WTC11 (cell line): ENCODE data around the gene SHANK2. TPM values are rescaled to one million over a fixed set of nuclear protein-coding genes. Genes with fewer than 3 reads are reported as not detected.

Experiments
- ATAC-seq: fragments of 200-7000 bp; cut with Tn5 transposase; 2 replicates; pipeline ENCODE4 v1.10.0; 2021; ENCODE audit warnings: mild to moderate bottlenecking, moderate library complexity
- CTCF ChIA-PET: fragments of 300-600 bp; sonication (Branson Sonifier 250); formaldehyde crosslinking; loops from one replicate; lab custom pipeline; 2021; ENCODE audit warnings: antibody characterized with exemption; lab: Charles Lee
- POLR2A ChIA-PET: fragments of 350-600 bp; sonication (Branson Sonifier 250); formaldehyde crosslinking; loops from one replicate; lab custom pipeline; 2021; ENCODE audit warnings: antibody characterized with exemption; lab: Charles Lee
- DNase-seq: peaks from one replicate; pipeline ENCODE4 v3.0.0; 2021; ENCODE audit warnings: low spot score
- H3K27ac Mint-ChIP-seq: 2 replicates; pipeline ENCODE4 v1.8.0; 2021; ENCODE audit warnings: mixed read lengths
- H3K27me3 Mint-ChIP-seq: 2 replicates; pipeline ENCODE4 v1.8.0; 2021; ENCODE audit warnings: low read depth, mild to moderate bottlenecking, moderate library complexity, mixed read lengths
- H3K36me3 Mint-ChIP-seq: 2 replicates; pipeline ENCODE4 v1.8.0; 2021; ENCODE audit warnings: mixed read lengths
- H3K4me1 Mint-ChIP-seq: 2 replicates; pipeline ENCODE4 v1.8.0; 2022; ENCODE audit warnings: mixed read lengths
- H3K4me3 Mint-ChIP-seq: 2 replicates; pipeline ENCODE4 v1.8.0; 2021; ENCODE audit warnings: mild to moderate bottlenecking, moderate library complexity, mixed read lengths
- H3K9me3 Mint-ChIP-seq: 2 replicates; pipeline ENCODE4 v1.8.0; 2021; ENCODE audit warnings: mixed read lengths
- HMGXB4 ChIP-seq: sonication (generic); formaldehyde crosslinking; IDR thresholded peaks from 2 replicates; pipeline ENCODE4 v1.8.1; 2023; ENCODE audit warnings: mild to moderate bottlenecking, moderate library complexity, missing genetic modification reagents
- MLX ChIP-seq: sonication (generic); formaldehyde crosslinking; IDR thresholded peaks from 2 replicates; pipeline ENCODE4 v1.8.1; 2023; ENCODE audit warnings: mild to moderate bottlenecking, missing genetic modification reagents, moderate library complexity
- NFYB ChIP-seq: sonication (generic); formaldehyde crosslinking; conservative IDR thresholded peaks from 2 replicates; pipeline ENCODE4 v1.8.0; 2022; ENCODE audit warnings: low read depth, missing genetic modification reagents
- NR2C2 ChIP-seq: sonication (generic); formaldehyde crosslinking; IDR thresholded peaks from 2 replicates; pipeline ENCODE4 v1.8.0; 2022; ENCODE audit warnings: mild to moderate bottlenecking, missing genetic modification reagents
- NR3C1 ChIP-seq: sonication (generic); formaldehyde crosslinking; conservative IDR thresholded peaks from 2 replicates; pipeline ENCODE4 v1.8.1; 2023; ENCODE audit warnings: low read depth, mild to moderate bottlenecking, missing genetic modification reagents
- SMAD3 ChIP-seq: sonication (generic); formaldehyde crosslinking; IDR thresholded peaks from 2 replicates; pipeline ENCODE4 v1.8.0; 2022; ENCODE audit warnings: missing genetic modification reagents, mild to moderate bottlenecking, borderline replicate concordance
- SP1 ChIP-seq: sonication (generic); formaldehyde crosslinking; conservative IDR thresholded peaks from 2 replicates; pipeline ENCODE4 v1.8.1; 2022; ENCODE audit warnings: missing genetic modification reagents
- TEAD4 ChIP-seq: sonication (generic); formaldehyde crosslinking; IDR thresholded peaks from 2 replicates; pipeline ENCODE4 v1.8.0; 2022; ENCODE audit warnings: mild to moderate bottlenecking, missing genetic modification reagents
- TP53 ChIP-seq: sonication (generic); formaldehyde crosslinking; IDR thresholded peaks from 2 replicates; pipeline ENCODE4 v1.8.1; 2023; ENCODE audit warnings: mild to moderate bottlenecking, missing genetic modification reagents
- ZNF121 ChIP-seq: sonication (generic); formaldehyde crosslinking; IDR thresholded peaks from 2 replicates; pipeline ENCODE4 v1.8.0; 2023; ENCODE audit warnings: missing genetic modification reagents
- total RNA-seq: library from RNA; stranded (reverse); gene quantifications from 3 replicates; pipeline ENCODE4 v1.2.3, GENCODE V29; 2021
- TF ChIP-seq, protein P1 (sequence below): sonication (generic); formaldehyde crosslinking; IDR thresholded peaks from 2 replicates; pipeline ENCODE4 v1.8.1; 2022; ENCODE audit warnings: missing genetic modification reagents, borderline replicate concordance
- TF ChIP-seq, protein P2 (sequence below): sonication (generic); formaldehyde crosslinking; IDR thresholded peaks from 2 replicates; pipeline ENCODE4 v1.8.1; 2022; ENCODE audit warnings: low read depth, mild to moderate bottlenecking, moderate library complexity, missing genetic modification reagents, borderline replicate concordance
- TF ChIP-seq, protein P3 (sequence below): sonication (generic); formaldehyde crosslinking; IDR thresholded peaks from 2 replicates; pipeline ENCODE4 v1.8.0; 2023; ENCODE audit warnings: missing genetic modification reagents, mild to moderate bottlenecking, borderline replicate concordance
- TF ChIP-seq, protein P4 (sequence below): sonication (generic); formaldehyde crosslinking; IDR thresholded peaks from 2 replicates; pipeline ENCODE4 v1.8.0; 2023; ENCODE audit warnings: missing genetic modification reagents
- TF ChIP-seq, protein P5 (sequence below): sonication (generic); formaldehyde crosslinking; IDR thresholded peaks from 2 replicates; pipeline ENCODE4 v1.8.0; 2023; ENCODE audit warnings: mild to moderate bottlenecking, missing genetic modification reagents
- TF ChIP-seq, protein P6 (sequence below): fragments of 250-450 bp; sonication (Bioruptor Pico); IDR thresholded peaks from 2 replicates; pipeline ENCODE4 v1.9.0; 2021; ENCODE audit warnings: mild to moderate bottlenecking, borderline replicate concordance

SHANK2 gene
- total RNA-seq, 1 experiment from 2014 or later, result 64.8 TPM

GRCh38 chr11:71237853-71238252 is 14.5 kb downstream of the SHANK2 start:
- TF ChIP-seq, protein P1, sequence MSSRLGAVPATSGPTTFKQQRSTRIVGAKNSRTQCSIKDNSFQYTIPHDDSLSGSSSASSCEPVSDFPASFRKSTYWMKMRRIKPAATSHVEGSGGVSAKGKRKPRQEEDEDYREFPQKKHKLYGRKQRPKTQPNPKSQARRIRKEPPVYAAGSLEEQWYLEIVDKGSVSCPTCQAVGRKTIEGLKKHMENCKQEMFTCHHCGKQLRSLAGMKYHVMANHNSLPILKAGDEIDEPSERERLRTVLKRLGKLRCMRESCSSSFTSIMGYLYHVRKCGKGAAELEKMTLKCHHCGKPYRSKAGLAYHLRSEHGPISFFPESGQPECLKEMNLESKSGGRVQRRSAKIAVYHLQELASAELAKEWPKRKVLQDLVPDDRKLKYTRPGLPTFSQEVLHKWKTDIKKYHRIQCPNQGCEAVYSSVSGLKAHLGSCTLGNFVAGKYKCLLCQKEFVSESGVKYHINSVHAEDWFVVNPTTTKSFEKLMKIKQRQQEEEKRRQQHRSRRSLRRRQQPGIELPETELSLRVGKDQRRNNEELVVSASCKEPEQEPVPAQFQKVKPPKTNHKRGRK, result no peak
- TF ChIP-seq, protein P2, sequence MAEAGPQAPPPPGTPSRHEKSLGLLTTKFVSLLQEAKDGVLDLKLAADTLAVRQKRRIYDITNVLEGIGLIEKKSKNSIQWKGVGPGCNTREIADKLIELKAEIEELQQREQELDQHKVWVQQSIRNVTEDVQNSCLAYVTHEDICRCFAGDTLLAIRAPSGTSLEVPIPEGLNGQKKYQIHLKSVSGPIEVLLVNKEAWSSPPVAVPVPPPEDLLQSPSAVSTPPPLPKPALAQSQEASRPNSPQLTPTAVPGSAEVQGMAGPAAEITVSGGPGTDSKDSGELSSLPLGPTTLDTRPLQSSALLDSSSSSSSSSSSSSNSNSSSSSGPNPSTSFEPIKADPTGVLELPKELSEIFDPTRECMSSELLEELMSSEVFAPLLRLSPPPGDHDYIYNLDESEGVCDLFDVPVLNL, result no peak
- TF ChIP-seq, protein P3, sequence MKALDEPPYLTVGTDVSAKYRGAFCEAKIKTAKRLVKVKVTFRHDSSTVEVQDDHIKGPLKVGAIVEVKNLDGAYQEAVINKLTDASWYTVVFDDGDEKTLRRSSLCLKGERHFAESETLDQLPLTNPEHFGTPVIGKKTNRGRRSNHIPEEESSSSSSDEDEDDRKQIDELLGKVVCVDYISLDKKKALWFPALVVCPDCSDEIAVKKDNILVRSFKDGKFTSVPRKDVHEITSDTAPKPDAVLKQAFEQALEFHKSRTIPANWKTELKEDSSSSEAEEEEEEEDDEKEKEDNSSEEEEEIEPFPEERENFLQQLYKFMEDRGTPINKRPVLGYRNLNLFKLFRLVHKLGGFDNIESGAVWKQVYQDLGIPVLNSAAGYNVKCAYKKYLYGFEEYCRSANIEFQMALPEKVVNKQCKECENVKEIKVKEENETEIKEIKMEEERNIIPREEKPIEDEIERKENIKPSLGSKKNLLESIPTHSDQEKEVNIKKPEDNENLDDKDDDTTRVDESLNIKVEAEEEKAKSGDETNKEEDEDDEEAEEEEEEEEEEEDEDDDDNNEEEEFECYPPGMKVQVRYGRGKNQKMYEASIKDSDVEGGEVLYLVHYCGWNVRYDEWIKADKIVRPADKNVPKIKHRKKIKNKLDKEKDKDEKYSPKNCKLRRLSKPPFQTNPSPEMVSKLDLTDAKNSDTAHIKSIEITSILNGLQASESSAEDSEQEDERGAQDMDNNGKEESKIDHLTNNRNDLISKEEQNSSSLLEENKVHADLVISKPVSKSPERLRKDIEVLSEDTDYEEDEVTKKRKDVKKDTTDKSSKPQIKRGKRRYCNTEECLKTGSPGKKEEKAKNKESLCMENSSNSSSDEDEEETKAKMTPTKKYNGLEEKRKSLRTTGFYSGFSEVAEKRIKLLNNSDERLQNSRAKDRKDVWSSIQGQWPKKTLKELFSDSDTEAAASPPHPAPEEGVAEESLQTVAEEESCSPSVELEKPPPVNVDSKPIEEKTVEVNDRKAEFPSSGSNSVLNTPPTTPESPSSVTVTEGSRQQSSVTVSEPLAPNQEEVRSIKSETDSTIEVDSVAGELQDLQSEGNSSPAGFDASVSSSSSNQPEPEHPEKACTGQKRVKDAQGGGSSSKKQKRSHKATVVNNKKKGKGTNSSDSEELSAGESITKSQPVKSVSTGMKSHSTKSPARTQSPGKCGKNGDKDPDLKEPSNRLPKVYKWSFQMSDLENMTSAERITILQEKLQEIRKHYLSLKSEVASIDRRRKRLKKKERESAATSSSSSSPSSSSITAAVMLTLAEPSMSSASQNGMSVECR, result no peak
- TF ChIP-seq NFYB (CRISPR knock-in tag), result no peak
- no peak for TF ChIP-seq TP53 (CRISPR knock-in tag)
- no peak for TF ChIP-seq TEAD4 (CRISPR knock-in tag)
- TF ChIP-seq, protein P4, sequence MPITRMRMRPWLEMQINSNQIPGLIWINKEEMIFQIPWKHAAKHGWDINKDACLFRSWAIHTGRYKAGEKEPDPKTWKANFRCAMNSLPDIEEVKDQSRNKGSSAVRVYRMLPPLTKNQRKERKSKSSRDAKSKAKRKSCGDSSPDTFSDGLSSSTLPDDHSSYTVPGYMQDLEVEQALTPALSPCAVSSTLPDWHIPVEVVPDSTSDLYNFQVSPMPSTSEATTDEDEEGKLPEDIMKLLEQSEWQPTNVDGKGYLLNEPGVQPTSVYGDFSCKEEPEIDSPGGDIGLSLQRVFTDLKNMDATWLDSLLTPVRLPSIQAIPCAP, result no peak
- no peak for TF ChIP-seq SMAD3
- TF ChIP-seq SP1 (CRISPR knock-in tag), result no peak
- TF ChIP-seq MLX (CRISPR knock-in tag), result no peak
- TF ChIP-seq HMGXB4 (CRISPR knock-in tag), result no peak
- TF ChIP-seq, protein P5, sequence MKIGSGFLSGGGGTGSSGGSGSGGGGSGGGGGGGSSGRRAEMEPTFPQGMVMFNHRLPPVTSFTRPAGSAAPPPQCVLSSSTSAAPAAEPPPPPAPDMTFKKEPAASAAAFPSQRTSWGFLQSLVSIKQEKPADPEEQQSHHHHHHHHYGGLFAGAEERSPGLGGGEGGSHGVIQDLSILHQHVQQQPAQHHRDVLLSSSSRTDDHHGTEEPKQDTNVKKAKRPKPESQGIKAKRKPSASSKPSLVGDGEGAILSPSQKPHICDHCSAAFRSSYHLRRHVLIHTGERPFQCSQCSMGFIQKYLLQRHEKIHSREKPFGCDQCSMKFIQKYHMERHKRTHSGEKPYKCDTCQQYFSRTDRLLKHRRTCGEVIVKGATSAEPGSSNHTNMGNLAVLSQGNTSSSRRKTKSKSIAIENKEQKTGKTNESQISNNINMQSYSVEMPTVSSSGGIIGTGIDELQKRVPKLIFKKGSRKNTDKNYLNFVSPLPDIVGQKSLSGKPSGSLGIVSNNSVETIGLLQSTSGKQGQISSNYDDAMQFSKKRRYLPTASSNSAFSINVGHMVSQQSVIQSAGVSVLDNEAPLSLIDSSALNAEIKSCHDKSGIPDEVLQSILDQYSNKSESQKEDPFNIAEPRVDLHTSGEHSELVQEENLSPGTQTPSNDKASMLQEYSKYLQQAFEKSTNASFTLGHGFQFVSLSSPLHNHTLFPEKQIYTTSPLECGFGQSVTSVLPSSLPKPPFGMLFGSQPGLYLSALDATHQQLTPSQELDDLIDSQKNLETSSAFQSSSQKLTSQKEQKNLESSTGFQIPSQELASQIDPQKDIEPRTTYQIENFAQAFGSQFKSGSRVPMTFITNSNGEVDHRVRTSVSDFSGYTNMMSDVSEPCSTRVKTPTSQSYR (CRISPR knock-in tag), result no peak
- TF ChIP-seq NR3C1, result no peak
- no peak for TF ChIP-seq NR2C2 (CRISPR knock-in tag)
- no peak for TF ChIP-seq ZNF121 (CRISPR knock-in tag)
- TF ChIP-seq, protein P6, sequence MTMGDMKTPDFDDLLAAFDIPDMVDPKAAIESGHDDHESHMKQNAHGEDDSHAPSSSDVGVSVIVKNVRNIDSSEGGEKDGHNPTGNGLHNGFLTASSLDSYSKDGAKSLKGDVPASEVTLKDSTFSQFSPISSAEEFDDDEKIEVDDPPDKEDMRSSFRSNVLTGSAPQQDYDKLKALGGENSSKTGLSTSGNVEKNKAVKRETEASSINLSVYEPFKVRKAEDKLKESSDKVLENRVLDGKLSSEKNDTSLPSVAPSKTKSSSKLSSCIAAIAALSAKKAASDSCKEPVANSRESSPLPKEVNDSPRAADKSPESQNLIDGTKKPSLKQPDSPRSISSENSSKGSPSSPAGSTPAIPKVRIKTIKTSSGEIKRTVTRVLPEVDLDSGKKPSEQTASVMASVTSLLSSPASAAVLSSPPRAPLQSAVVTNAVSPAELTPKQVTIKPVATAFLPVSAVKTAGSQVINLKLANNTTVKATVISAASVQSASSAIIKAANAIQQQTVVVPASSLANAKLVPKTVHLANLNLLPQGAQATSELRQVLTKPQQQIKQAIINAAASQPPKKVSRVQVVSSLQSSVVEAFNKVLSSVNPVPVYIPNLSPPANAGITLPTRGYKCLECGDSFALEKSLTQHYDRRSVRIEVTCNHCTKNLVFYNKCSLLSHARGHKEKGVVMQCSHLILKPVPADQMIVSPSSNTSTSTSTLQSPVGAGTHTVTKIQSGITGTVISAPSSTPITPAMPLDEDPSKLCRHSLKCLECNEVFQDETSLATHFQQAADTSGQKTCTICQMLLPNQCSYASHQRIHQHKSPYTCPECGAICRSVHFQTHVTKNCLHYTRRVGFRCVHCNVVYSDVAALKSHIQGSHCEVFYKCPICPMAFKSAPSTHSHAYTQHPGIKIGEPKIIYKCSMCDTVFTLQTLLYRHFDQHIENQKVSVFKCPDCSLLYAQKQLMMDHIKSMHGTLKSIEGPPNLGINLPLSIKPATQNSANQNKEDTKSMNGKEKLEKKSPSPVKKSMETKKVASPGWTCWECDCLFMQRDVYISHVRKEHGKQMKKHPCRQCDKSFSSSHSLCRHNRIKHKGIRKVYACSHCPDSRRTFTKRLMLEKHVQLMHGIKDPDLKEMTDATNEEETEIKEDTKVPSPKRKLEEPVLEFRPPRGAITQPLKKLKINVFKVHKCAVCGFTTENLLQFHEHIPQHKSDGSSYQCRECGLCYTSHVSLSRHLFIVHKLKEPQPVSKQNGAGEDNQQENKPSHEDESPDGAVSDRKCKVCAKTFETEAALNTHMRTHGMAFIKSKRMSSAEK (CRISPR knock-in tag), result no peak
- H3K27me3 Mint-ChIP-seq, result no peaks in the 10 kb centered on the region
- CTCF ChIA-PET, result interaction anchor here (1.5 to 2.2 kb wide), 2 partner anchors 9 to 14 kb away, joined by 4 to 9 read pairs; partner anchors contain the start of gene SHANK2
- no peak overlapping the region for H3K4me3 Mint-ChIP-seq
- ATAC-seq, result no peak
- H3K9me3 Mint-ChIP-seq, result no peaks in the 10 kb centered on the region
- peaks cover 58% of the 10 kb centered on the region for H3K4me1 Mint-ChIP-seq
- POLR2A ChIA-PET, result no interaction called here
- no peak for DNase-seq
- H3K27ac Mint-ChIP-seq, result no peak overlapping the region
- H3K36me3 Mint-ChIP-seq, result peaks cover 28% of the 10 kb centered on the region
